Right lobe of liver (tissue), 4 donors: ENCODE data around the gene NUP133.

ENCODE experiments used
- POLR2A ChIP-seq: fragments of 450-650 bp; IDR thresholded peaks from one replicate; pipeline ENCODE4 v1.6.1; 2017; ENCODE audit warnings: antibody characterized with exemption, mild to moderate bottlenecking
- TF ChIP-seq, protein P1 (sequence below), 4 donors: fragments of 200-600 bp in 3 of 4; fragments of 450-650 bp in 1 of 4; IDR thresholded peaks; one replicate each; pipeline versions ENCODE4 v1.5.1 to v1.8.0; 2016 to 2022; ENCODE audit warnings: antibody characterized with exemption in 4 of 4, mild to moderate bottlenecking in 2 of 4
- donor health status: DM: no; HTN: no; CAD: no.
- donor health status: DM: no; HTN: no; CAD: no.
- donor health status: DM: no; HTN: yes; CAD: no.

DNA sequence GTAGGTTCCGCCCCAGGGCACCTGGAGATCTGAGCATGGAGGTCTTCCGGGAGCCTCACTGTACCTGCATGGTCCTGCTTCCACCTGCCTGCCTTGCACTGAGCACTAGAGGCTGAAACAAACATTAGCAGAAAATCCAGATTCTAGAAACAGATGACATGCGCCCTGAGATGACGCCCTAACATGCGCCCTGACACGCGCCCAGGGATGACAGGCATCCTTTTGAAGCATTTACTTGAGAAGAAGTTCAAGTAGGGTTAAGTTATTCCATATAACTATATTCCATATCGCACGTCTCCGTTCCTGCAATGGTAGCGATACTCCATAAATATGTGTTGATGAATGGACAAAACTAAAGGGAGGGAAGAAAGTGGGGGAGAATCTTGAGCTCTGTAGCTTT lies 87.9 kb downstream of the NUP133 start:
- TF ChIP-seq POLR2A, result no peak
- TF ChIP-seq, protein P1, sequence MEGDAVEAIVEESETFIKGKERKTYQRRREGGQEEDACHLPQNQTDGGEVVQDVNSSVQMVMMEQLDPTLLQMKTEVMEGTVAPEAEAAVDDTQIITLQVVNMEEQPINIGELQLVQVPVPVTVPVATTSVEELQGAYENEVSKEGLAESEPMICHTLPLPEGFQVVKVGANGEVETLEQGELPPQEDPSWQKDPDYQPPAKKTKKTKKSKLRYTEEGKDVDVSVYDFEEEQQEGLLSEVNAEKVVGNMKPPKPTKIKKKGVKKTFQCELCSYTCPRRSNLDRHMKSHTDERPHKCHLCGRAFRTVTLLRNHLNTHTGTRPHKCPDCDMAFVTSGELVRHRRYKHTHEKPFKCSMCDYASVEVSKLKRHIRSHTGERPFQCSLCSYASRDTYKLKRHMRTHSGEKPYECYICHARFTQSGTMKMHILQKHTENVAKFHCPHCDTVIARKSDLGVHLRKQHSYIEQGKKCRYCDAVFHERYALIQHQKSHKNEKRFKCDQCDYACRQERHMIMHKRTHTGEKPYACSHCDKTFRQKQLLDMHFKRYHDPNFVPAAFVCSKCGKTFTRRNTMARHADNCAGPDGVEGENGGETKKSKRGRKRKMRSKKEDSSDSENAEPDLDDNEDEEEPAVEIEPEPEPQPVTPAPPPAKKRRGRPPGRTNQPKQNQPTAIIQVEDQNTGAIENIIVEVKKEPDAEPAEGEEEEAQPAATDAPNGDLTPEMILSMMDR (IDR thresholded peaks at IDR 0.05), result no peak
